Activated CD8-positive, alpha-beta memory T cell treated with anti-CD3 and anti-CD28 coated beads, Interleukin-2, amount 50 U/mL, for 24 hours (primary cell): ENCODE measurements around the gene LGALS4.
"Not testable (repeated sequence)": the region's sequence is repeated elsewhere in the genome, so short reads cannot be mapped to it uniquely, and the experiment has no call there.

Experiments used
- DNase-seq: peaks from one replicate; pipeline ENCODE4 v3.0.0-alpha.2; 2020; ENCODE audit errors: extremely low read depth

Gene LGALS4

DNA sequence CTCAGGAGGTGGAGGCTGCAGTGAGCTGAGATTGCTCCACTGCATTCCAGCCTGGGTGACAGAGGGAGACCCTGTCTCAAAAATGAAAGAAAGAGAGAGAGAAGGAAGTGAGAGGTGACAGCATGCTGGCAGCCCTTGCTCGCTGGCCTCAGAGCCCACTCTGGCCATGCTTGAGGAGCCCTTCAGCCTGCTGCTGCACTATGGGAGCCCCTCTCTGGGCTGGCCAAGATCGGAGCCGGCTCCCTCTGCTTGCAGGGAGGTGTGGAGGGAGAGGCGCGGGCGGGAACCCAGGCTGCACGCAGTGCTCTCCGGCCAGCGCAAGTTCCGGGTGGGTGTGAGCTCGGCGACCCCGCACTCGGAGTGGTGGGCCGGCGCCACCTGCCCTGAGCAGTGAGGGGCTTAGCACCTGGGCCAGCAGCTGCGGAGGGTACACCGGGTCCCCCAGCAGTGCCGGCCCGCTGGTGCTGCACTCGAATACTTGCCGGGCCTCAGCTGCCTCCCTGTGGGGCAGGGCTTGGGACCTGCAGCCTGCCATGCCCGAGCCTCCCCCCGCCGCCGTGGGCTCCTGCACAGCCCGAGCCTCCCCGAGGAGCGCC lies 8.6 kb upstream of the LGALS4 start:
- not testable (repeated sequence) for DNase-seq

DNA sequence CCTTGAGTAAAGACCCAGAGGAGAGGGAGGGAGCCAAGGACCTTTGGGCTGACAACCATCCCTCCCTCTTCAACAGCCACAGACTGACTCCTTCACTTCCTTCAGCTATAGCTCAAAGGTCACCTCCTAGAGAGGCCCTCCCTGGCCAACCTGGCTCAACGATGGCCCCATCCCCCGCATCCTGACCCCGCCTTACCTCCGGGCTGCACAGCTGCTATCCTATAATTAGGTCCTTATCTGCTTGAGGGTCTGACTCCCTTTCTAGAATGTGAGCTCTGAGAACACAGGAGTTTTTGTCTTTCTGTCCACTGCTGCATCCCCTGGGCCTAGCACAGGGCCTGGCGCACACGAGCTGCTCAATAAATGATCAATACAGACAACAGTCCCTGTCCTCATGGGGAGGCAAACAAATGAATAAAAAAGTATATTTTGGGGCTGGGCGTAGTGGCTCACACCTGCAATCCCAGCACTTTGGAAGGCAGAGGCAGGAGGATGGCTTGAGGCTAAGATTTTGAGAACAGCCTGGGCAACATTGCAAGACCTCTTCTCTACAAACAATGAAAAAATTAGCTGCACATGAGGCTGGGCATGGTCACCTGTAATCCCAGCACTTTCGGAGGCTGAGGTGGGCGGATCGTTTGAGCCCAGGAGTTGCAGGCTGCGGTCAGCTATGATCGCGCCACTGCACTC lies 6.6 kb upstream of the LGALS4 start:
- no peak for DNase-seq

DNA sequence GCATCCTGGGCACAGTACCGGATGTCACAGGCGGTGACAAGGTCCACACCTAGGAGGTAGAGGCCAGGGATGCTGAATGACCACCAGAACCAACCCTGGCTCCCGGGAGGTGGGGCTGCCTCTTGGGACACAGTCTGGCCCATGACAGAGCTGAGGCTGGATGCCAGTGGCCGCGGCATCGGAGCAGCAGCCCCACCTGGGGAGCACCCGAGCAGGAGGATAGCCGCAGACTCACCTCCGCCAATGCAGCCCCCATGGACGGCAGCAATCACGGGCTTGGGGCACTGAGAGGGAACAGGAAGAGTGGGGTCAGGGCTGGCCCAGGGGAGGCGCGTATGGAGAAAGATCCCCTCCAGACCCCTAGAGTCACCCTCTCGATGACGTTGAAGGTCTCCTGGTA lies 4.3 kb upstream of the LGALS4 start:
- no peak for DNase-seq

DNA sequence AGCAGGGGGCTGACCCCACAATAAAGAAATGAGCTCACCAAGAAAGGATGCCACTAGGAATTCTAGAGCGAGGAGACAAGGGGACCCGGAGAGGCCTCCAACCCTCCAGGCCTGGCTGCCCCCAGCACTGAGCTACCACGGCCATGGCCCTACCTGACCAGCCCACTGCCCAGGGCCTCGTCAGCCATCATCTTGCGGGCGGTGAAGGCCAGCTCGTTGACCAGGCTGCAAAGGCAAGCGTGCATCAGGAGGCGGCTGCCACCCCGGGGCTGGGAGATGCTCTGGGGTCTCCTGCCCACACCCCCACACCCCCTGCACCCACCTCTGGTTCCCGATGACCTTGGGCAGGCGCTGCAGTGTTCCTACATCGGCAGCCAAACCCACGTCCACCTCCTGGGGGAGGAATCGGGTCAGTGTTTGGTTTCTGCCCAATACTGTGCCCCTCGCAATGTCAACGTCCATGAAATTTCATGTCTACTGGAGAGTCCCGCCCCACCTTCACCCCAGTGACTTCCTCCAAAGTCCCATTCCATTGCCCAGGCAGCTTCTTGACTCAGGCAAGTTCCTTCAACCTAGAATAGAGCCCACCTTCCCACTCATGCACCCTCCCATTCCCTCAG lies 3.5 kb upstream of the LGALS4 start:
- no peak for DNase-seq

DNA sequence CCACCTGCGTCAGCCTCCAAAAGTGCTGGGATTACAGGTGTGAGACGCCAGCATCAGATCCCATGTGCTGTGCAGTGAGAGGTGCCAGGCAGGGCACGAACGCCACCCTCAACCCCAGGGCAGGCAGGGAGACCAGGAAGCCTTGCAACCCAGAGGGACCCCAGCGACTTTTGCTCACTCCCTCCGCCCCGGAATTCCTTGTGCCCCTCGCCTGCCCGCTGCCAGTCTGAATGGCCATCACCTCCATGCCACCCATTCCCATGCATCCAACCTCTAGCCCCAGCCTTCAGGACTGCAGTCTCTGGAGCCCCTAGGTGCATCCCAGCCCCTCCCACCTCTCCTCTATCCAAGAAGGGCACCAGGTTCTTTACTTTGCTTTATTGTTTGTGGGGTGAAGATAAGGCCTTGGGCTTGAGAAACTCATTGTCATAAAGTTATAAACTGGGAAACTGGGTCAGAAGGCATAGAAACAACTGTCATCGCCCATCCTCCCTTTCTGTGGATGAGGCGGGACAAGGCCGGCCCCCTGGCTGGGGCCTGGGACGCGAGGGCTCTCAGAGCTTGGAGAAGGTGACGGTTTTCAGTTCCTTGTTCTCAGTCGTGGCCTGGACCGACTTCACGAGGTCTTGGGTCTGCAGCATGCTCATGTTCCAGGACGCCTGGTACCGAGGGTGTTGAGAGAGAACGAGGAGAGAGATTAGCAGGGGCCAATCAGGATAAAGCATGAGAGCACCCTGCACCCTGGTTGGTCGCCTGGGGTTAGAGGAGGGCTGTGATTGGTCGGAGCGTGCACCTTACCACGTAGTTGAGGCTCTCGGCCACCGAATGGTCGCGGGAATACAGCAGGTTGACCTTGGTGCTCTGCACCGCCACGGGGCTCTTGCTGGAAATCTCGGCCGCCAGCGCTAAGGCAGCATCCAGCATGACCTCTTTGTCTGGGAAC lies 2.6 kb upstream of the LGALS4 start:
- DNase-seq, result no peak

DNA sequence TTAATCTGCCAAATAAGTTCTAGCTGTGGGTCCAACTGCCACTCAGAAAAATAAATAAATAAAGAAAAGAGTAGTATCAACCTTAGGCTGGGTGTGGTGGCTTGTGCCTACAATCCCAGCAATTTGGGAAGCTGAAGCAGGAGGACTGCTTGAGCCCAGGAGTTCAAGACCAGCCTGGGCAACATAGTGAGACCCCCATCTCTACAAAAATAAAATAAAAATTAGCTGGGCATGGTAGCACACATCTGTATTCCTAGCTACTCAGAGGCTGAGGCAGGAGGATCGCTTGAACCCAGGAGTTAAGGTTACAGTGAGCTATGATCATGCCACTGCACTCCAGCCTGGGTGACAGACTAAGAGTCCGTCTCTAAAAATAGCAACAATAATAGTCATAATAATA lies 1.2 kb upstream of the LGALS4 start:
- not testable (repeated sequence) for DNase-seq

DNA sequence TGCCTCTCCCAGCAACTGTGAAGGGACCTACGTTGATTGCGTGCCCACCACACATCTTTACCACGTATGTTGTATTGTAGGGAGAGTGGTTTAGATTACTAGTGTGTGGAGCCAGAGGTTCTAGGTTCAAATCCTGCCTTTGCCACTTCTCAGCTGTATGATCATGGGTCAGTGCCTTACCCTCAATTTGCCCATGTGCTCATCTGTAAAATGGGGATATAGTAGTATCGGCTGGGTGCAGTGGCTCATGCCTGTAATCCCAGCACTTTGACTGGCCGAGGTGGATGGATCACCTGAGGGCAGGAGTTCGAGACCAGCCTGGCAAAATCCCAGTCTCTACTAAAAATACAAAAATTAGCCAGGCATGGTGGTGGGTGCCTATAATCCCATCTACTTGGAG lies 578 bp upstream of the LGALS4 start:
- DNase-seq, result no peak

DNA sequence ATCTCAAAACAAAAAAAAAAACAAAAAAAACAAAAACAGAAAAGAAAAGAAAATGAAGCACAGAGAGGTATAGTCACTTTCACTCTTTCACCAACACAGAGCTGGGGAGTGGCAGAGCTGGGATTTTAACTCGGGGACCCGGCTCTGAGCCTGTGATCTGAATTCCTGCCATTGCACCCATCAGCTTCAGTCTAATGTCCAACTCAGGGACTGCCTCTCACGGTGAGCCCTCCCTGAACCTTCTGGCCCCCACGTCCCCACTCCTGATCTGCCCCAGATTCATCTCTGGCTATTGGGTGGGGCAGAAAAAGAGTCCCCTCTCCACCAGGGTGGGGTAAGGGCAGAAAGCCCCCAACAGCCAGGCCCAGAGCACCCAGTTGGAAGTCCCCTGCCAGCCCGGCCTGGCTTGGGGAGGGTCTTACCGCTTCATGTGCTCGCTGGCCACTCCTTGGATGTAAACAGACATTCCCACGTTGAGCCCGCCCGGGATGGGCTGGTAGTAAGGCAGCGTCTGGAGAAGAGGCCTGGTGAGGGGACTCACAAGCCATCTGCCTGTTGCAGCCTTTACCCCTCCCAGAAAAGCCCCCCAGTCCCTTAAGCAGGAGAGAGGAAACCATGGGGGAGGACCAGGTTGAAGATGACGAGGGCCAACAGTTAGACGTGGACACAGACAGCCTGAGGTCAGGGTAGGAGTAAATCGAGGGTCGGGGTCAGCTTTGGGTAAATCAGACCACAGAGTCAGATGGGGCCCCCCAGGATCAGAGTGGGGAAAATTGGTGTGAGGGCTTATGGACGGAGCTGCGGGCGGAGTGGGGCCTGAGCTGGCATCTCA lies 520 bp downstream of the LGALS4 start:
- no peak for DNase-seq

DNA sequence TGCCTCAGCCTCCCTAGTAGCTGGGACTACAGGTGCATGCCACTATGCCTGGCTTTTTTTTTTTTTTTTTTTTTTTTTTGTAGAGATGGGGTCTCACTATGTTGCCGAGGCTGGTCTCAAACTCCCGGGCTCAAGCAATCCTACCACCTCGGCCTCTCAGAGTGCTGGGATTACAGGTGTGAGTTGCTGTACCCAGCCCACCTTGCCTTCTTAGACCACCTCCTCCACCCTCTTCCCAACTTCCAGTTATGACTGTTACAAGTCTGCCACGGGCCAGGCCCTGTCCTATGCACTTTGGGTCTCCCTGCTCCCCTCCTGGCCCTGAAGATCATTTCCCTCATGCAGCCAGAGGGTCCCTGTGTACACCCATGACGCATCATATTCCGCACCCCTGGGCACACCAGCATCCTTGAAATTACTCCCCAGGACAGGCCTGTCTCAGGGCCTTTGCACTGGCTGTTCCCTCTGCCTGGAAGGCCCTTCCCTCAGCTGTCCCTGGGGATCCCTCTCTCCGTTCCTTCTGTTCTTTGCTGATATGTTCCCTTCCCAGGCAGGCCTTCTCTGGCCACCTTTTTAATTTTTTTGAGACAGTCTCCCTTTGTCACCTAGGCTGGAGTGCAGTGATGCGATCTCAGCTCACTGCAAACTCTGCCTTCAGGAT lies 3.0 kb downstream of the LGALS4 start:
- DNase-seq, result no peak

DNA sequence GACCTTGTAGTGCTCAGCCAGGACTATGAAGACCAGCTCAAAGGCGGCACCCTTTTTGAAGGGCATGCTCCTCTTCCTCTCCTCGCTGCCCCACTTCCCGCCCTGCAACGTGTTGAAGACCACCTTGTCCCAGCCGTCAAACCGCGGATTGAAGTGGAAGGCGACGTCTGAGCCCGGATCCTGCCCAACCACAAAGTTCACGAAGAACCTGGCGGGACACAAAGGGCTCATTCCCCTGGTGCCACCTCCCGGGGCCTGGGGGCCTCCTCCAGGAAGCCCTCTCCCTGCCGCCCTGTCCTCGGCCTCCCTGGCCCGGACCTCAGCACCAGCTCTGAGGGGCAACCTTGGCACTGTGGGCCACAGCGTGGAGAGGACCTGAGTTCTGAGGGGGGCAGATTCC lies 4.0 kb downstream of the LGALS4 start:
- DNase-seq, result no peak

DNA sequence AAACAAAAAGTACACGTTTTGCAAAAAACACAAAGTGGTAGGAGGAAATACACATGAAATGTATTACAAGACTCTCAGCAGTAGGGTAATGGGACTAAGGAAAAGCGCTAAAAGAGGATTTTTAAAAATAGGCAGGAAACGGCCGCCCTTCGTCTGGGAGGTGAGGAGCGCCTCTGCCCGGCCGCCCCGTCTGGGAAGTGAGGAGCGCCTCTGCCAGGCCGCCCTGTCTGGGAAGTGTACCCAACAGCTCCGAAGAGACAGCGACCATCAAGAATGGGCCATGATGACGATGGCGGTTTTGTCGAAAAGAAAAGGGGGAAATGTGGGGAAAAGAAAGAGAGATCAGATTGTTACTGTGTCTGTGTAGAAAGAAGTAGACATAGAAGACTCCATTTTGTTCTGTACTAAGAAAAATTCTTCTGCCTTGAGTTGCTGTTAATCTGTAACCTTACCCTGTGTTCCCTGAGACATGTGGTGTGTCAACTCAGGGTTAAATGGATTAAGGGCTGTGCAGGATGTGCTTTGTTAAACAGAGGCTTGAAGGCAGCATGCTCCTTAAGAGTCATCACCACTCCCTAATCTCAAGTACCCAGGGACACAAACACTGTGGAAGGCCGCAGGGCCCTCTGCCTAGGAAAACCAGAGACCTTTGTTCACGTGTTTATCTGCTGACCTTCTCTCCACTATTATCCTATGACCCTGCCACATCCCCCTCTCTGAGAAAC lies 5.2 kb downstream of the LGALS4 start:
- not testable (repeated sequence) for DNase-seq

DNA sequence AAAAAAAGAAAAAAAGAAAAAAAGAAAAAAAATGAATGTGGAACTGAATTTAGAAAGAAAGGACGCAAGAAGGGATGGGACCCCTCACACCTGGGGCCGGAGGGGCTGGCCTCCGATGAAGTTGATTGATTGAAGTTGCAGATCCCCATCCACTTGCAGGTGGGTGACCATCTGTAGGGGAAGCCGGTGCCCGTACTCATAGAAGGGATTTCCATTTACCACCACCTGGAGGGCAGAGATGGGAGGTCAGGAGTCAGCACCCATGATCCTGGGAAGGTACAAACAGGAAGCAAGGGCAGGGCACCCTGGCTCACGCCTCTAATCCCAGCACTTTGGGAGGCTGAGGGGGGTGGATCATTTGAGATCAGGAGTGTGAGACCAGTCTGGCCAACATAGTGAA lies 6.4 kb downstream of the LGALS4 start:
- DNase-seq, result no peak

DNA sequence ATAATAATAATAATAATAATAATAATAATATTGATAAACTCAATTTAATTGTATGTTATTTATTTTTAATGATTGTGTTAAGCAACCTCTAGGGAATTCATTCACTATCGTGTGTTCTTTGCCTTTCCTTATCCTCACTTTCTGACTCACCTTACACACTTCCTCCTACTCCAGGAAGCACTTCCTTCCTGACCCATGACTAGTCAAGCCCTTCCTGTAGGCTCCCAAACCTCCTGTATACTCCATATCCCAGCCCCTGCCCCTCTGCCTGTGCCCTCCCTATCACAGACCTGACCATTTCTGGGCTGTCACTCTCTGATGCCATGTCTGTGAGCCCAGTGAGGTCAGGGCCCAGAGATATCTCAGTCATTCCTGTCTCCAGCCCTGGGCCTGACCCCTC lies 7.6 kb downstream of the LGALS4 start:
- DNase-seq, result no peak

DNA sequence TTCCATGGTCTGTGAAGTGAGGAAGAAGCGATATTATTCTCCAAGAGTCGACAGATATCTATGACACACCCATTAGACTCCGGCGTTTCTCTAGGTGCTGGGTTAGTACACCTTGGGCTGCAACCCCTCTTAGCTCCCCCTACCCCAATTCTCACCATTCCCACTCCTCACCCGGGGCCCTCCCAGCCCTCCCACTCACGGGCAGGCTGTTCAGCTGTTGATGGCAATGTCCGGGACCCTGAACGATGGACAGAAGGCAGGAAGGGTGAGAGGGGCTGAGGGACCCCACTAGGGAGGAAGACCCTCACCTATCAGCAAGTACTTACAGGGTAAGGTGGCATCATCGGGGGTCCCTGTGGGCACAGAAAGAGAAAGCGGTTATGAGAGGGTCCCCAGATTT lies 9.2 kb downstream of the LGALS4 start:
- DNase-seq, result no peak

DNA sequence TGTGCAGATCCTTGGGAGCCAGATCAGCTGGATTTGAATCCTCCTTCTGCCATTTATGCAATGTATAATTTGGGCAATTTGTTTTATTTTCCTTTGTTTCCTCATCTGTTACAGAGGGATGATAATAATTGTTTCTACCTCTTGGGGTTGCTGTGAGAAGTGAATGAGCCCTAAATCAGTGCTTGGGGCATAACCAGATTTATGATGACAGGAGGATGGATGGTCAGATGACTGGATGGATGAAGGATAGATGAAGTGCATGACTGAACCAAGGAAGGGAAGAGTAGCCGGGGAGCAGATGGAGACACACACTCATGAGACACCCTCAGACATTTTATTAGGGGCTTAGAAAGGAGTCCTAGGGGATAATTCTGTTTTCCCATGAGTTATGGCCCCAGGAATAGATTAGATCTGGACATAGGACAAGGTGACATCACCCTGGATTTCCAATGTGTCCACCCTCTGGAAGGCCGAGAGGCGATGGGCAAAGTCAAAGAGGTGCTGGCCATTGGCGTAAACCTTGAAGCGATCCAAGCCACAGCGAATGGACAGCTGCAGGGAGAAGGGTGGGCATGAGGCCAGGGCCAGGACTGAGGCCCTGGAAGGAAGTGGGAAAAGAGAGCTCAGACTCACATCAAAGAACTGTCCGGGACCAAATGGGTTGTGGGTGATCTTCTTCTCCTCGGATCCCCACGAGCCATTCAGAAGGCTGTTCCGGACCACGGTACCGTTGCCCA lies 11.2 kb downstream of the LGALS4 start:
- no peak for DNase-seq

DNA sequence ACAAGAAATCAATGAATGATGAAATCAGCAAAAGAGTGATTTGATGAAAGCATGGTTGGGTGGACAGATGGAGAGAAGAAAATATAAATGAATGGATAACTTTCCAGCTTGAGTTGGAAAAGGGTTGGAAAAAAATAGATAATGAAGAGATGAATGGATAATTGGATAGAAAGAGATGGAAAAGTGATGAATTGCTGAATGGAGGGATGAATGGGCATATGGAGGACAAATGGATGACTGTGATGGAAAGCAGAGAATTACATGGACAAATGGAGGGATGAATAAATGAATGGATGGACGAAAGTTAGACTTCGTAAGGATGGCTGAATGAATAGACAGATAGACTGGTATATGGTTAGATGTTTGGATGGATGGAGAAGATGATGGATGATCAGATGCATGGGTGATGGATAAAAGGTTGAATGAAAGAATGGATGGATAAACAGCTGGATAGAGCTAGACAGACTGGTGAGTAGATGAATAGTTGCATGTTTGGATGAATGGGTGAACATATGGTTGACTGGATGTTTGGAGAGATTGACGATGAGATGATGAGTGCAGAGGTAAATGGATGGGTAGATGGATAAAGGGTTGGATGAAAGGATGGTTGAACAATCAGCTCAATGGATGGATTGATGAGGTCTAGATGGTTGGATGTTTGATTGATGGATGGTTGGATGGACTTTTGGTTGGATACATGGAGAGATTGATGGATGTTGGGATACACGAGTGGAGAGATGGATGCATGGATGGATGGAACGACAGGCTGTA lies 12.0 kb downstream of the LGALS4 start:
- no peak for DNase-seq

DNA sequence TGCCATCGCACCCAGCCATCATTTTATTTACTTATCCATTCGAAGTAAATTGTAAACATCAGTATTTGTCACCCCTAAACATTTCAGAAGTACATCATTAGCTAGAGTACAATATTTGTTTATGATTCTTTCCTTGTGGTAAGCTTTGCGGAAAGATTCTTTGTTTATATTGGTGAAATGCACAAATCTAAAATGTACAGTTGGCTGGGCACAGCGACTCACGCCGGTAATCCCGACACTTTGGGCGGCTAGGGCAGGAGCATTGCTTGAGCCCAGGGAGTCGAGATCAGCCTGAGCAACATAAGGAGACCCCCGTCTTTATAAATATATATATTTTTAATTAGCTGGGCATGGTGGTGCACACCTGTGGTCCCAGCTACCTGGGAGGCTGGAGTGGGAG lies 13.6 kb downstream of the LGALS4 start:
- DNase-seq, result no peak

DNA sequence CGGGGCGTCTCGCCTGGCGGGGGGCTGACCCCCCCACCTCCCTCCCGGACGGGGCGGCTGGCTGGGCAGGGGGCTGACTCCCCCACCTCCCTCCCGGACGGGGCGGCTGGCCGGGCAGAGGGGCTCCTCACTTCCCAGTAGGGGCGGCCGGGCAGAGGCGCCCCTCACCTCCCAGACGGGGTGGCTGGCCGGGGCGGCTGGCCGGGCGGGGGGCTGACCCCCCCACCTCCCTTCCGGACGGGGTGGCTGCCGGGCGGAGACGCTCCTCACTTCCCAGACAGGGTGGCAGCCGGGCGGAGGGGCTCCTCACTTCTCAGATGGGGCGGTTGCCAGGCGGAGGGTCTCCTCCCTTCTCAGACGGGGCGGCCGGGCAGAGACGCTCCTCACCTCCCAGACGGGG lies 15.0 kb downstream of the LGALS4 start:
- DNase-seq, result not testable (repeated sequence)

DNA sequence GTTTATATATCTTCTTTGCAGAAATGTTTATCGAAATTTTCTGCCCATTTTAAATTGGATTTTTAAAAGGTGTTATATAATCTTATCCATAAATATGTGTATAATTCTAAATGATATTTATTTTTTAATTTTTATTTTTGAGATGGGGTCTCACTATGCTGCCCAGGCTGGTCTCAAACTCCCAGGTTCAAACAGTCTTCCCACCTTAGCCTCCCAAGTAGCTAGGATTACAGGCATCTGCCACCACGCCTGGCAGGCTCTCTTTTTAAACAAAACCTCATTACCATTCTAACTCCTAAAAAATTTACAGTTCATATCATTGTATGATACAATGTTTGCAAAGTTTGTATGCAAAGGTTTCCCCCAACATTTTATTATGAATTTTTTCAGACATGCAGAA lies 16.6 kb downstream of the LGALS4 start:
- no peak for DNase-seq
